ENCODE data around the gene ALKBH7.
"Not testable (repeated sequence)": the region's sequence is repeated elsewhere in the genome, so short reads cannot be mapped to it uniquely, and the experiment has no call there.

ALKBH7 gene

GRCh38 chr19:6352381-6353165 lies 20.0 kb upstream of the ALKBH7 start (continued):
- no peak for TF ChIP-seq POU6F1 (CRISPR knock-in tag; IDR thresholded peaks at IDR 0.05; ENCODE audit: borderline replicate concordance, low read depth)
- TF ChIP-seq CREB5 (CRISPR knock-in tag; IDR thresholded peaks at IDR 0.05; ENCODE audit: low read depth), result no peak
- TF ChIP-seq ZFP3 (CRISPR knock-in tag; IDR thresholded peaks at IDR 0.05), result no peak
- TF ChIP-seq BACH2 (CRISPR knock-in tag; IDR thresholded peaks at IDR 0.05; ENCODE audit: borderline replicate concordance), result no peak
- TF ChIP-seq CSRNP3 (CRISPR knock-in tag; IDR thresholded peaks at IDR 0.05), result no peak
- TF ChIP-seq ZNF70 (CRISPR knock-in tag; IDR thresholded peaks at IDR 0.05), result no peak

- TF ChIP-seq SNAI2 (CRISPR knock-in tag; IDR thresholded peaks at IDR 0.05) (no peak), ZNF565 (CRISPR knock-in tag; conservative IDR thresholded peaks at IDR 0.05; ENCODE audit: low read depth) (no peak), ARNTL (CRISPR knock-in tag; IDR thresholded peaks at IDR 0.05; ENCODE audit: borderline replicate concordance, low read depth) (no peak), TSHZ2 (CRISPR knock-in tag; IDR thresholded peaks at IDR 0.05) (no peak), ISL1 (CRISPR knock-in tag; IDR thresholded peaks at IDR 0.05) (no peak), TOX (CRISPR knock-in tag; IDR thresholded peaks at IDR 0.05; ENCODE audit: borderline replicate concordance) (no peak), ZNF8 (CRISPR knock-in tag; IDR thresholded peaks at IDR 0.05) (no peak), PATZ1 (CRISPR knock-in tag; IDR thresholded peaks at IDR 0.05; ENCODE audit: borderline replicate concordance) (no peak), ZNF70 (CRISPR knock-in tag; IDR thresholded peaks at IDR 0.05) (no peak), ZFP30 (CRISPR knock-in tag; IDR thresholded peaks at IDR 0.05) (no peak)
- ATAC-seq, result no peak
Measured at GRCh38 chr19:6354098-6354674, 18.4 kb upstream of the ALKBH7 start.

- ATAC-seq, result not testable (repeated sequence)
Measured at GRCh38 chr19:6355321-6356040, 17.1 kb upstream of the ALKBH7 start.

- ATAC-seq, result no peak
- TF ChIP-seq ZNF565 (CRISPR knock-in tag; conservative IDR thresholded peaks at IDR 0.05; ENCODE audit: low read depth), result no peak
- TF ChIP-seq GLIS3 (CRISPR knock-in tag; IDR thresholded peaks at IDR 0.05), result no peak
- TF ChIP-seq TSHZ2 (CRISPR knock-in tag; IDR thresholded peaks at IDR 0.05), result no peak
- TF ChIP-seq PATZ1 (CRISPR knock-in tag; IDR thresholded peaks at IDR 0.05; ENCODE audit: borderline replicate concordance), result no peak
- no peak for TF ChIP-seq TCF4 (CRISPR knock-in tag; IDR thresholded peaks at IDR 0.05; ENCODE audit: borderline replicate concordance)
- TF ChIP-seq RARB (CRISPR knock-in tag; IDR thresholded peaks at IDR 0.05), result no peak
- no peak for TF ChIP-seq ZNF8 (CRISPR knock-in tag; IDR thresholded peaks at IDR 0.05)
Measured at GRCh38 chr19:6357174-6357573, 15.4 kb upstream of the ALKBH7 start.

All from SK-N-SH treated with all-trans-retinoic acid at 6 μM for 48 hours (cell line).